ENCODE results near the gene ASL.
"Not testable (repeated sequence)": the region's sequence is repeated elsewhere in the genome, so short reads cannot be mapped to it uniquely, and the experiment has no call there.

Gene ASL

DNA sequence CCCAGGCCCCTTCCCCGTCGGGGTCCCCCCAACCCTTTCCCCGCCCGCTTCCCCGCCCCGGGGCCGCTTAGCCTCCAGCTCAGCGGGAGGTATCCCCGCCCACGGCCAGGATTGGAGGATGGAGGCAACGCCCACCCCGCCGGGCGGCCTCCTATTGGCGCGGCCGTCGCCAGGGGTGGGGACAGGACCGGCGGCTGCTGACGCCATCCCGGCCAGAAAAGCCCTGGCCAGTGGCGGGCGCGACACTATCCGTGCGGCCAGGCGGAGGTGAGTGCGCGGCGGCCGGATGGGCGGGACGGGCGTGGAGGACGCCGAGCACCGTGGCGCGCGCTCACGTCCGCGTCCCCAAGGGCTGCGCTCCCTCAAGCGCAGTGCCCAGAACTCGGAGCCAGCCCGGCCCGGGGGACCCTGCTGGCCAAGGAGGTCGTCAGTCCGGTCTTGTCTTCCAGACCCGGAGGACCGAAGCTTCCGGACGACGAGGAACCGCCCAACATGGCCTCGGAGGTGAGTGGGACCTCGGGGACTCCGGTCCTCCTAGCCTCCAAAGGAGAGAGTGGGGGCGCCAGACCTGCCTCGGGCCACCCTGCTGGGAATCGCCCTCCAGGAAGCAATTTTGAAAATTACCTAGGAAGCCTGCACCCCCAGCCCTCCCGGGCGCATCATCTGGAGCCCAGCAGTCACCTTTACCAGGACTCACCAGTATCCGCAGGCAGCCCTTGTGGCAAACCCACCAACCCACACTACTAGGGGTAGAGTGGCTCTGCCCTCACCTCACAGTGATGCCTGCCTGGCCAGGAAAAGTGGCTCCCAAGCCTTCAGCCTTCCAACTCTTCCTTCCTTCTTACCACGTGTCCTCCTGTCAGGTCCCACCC lies at the start of gene ASL:
Gene ASL (plus strand): TSS at position 230 of the 872 bp plus-strand sequence. CDS start 263 bp downstream, at position 493.
- Mint-ChIP-seq H3K4me3 (peak within 1 kb of the TSS; percentile 80), H3K4me1 (peaks cover 17% of the 10 kb centered on the region), H3K9me3 (no peaks in the 10 kb centered on the region), H3K27me3 (peaks cover 2% of the 10 kb centered on the region), H3K27ac (peak within 1 kb of the TSS; percentile 66), H3K36me3 (peaks cover 1% of the 10 kb centered on the region)
- ATAC-seq (ENCODE audit: low read depth) (peak; percentile 97), DNase-seq (ENCODE audit: low spot score in 2 of 2) (peak; percentile 75 to 82)

DNA sequence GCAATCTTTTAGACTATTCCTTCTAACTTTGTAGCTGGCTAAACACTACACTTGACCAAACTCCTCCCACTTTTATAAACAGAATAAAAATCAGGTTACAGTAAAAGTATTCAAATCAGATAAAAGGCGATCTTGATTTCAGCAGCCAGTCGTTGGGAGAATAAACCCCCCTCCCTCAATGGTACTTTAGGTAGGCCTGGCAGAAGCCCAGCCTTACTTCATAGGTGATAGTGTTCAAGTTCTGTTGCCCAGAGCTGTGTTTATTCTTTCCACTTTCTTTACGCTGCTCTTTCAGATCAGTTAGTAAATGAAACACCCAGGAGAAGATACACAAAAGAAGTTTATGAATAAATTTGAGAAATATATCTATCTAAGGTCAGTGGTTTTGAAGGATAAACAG lies 47.3 kb upstream of the ASL start:
- not testable (repeated sequence) for H3K9me3 Mint-ChIP-seq; ATAC-seq (ENCODE audit: low read depth); H3K36me3 Mint-ChIP-seq; H3K4me3 Mint-ChIP-seq; H3K27ac Mint-ChIP-seq; DNase-seq (ENCODE audit: low spot score in 2 of 2); H3K4me1 Mint-ChIP-seq; H3K27me3 Mint-ChIP-seq

DNA sequence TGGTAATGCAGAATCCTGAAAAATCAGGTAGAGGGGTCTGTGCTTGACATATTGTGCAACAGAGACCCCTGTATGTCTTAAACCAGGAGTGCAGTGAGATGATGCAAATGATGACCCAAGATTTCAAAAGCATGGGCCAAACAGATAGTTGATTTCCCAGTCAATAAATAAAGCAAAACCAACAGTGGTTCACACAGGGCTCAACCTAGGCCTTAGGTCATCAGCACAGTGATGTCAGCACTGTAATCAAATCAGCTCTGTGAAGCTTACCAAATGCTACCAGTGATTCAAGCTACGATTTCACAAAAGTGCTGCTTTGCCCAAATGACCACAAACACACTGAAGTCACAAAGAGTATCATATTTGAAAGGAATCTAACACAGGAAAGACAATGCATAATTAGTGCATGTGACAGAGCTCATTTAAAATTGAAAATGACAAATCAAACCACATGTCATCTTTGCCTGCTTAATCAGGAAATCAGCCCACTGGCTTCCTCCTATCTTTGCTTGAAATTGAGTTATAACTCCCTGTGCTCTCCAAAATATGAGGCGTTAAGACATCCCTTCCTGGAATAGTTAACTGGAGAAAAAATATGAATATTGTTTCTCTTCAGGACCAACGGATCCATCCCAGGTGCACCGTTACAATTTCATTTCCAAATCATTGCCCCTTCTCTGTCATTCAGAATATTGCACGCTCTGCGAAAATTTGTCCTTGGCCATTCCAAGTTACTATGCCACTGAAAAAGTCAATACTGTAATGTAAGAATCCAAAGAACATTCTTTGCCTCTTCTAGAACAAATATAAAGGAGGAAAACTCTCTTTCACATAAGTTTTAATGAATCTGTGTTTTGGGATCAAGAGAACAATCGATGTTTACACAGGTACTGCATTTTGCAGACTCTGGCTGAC lies 41.9 kb upstream of the ASL start:
- H3K4me1 Mint-ChIP-seq, result no peaks in the 10 kb centered on the region
- no peak overlapping the region for H3K27ac Mint-ChIP-seq
- ATAC-seq (ENCODE audit: low read depth), result no peak
- no peaks in the 10 kb centered on the region for H3K36me3 Mint-ChIP-seq
- no peaks in the 10 kb centered on the region for H3K9me3 Mint-ChIP-seq
- no peak overlapping the region for H3K4me3 Mint-ChIP-seq
- no peak for DNase-seq (ENCODE audit: low spot score in 2 of 2)
- peaks cover 2% of the 10 kb centered on the region for H3K27me3 Mint-ChIP-seq

DNA sequence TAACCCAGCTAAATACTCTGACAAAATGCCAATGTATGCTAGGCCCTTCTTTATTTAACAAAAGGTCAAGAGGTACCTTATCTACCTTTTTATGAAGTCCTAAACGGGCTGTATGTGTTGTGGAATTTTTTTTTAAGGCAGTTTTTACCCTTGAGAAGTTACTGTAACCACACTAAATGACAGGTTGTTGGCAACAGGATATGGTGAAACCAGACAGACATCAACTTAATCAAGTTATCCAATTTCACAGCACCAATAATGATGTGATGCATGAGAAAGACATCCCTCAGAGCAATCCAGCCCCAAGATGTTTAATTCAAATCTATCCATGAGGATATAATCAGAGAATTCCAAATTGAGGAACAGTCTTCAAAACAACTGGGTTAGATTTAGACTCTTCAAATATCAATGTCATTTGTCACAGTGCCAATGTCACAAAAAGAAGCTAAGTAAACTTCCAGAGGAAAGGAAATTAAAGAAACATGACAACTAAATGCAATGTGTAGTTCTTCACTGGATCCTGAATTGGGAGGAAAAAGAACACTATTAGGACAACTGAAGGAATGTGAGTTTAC lies 41.1 kb upstream of the ASL start:
- H3K4me3 Mint-ChIP-seq; ATAC-seq (ENCODE audit: low read depth); H3K27me3 Mint-ChIP-seq; H3K36me3 Mint-ChIP-seq; H3K4me1 Mint-ChIP-seq; H3K27ac Mint-ChIP-seq; DNase-seq (ENCODE audit: low spot score in 2 of 2); H3K9me3 Mint-ChIP-seq: not testable (repeated sequence)

DNA sequence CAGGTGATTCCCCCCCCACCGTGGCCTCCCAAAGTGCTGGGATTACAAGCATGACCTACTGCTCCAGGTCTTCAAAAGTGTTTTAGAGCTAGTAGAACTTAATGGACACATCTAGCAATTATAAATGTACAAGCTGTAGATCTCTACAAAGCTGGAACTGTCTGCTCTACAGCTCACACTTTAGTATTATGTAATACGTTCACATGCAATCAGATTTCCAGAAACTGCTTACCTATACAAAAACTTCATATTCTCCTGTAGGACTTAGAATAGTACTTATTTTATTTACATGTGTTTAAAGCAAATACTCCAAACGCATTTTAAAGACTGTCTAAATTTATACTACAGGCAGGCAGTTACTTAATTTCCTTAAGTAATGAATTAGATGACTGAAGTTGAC lies 39.2 kb upstream of the ASL start:
- Mint-ChIP-seq H3K36me3 (no peaks in the 10 kb centered on the region), H3K9me3 (no peaks in the 10 kb centered on the region), H3K4me1 (no peaks in the 10 kb centered on the region), H3K4me3 (no peak overlapping the region), H3K27me3 (peaks cover 9% of the 10 kb centered on the region), H3K27ac (no peak overlapping the region)
- DNase-seq (ENCODE audit: low spot score in 2 of 2) (no peak), ATAC-seq (ENCODE audit: low read depth) (no peak)

DNA sequence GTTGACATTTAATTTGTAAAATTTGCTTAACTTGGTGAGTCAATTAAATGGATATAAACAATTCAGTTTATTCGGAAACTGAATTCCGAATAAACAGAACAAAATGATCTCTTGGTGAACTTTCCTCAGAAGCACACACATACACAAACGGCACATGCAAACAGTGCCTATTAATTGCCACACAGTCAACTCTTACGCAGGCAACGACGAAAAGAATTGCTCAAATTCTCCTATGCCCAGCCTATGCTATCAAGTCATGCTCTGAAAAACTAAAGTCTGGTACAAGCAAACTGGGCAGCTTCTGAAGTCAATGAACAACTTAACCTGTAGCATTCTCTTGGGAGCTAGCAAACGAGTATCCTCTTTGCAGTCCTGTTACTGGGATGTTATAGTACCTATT lies 38.8 kb upstream of the ASL start:
- no peaks in the 10 kb centered on the region for H3K9me3 Mint-ChIP-seq
- no peak overlapping the region for H3K27ac Mint-ChIP-seq
- H3K4me1 Mint-ChIP-seq, result no peaks in the 10 kb centered on the region
- ATAC-seq (ENCODE audit: low read depth) (no peak), DNase-seq (ENCODE audit: low spot score in 2 of 2) (no peak)
- peaks cover 11% of the 10 kb centered on the region for H3K27me3 Mint-ChIP-seq
- no peak overlapping the region for H3K4me3 Mint-ChIP-seq
- H3K36me3 Mint-ChIP-seq, result no peaks in the 10 kb centered on the region

DNA sequence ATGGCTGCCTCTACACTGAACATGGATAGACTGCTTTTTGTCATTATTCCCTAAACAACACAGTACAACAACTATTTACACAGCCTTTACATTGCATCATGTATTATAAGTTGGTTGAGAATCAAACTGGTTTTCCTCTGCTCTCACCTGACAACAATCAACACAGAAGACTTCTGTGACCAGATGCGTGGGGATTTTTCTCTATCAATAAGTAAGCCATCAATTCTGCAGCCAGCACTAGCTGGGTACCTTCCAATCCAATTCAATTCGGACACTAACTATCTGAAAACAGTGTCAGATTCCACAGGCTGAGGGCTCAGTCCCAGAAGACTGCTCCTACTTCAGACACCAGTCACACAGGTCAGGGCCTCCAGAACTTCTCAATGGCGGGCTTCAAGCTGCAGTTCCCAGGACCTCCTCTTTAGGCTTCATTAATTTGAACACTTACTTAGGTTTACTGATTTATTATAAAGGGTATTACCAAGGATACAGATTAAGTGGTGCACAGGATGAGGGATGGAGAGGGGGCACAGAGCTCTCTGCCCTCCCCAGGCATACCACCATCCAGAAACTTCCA lies 36.4 kb upstream of the ASL start:
- DNase-seq (ENCODE audit: low spot score in 2 of 2), result no peak
- H3K9me3 Mint-ChIP-seq, result no peaks in the 10 kb centered on the region
- ATAC-seq (ENCODE audit: low read depth), result no peak
- peaks cover 6% of the 10 kb centered on the region for H3K4me1 Mint-ChIP-seq
- H3K27me3 Mint-ChIP-seq, result peaks cover 16% of the 10 kb centered on the region
- H3K4me3 Mint-ChIP-seq, result no peak overlapping the region
- no peaks in the 10 kb centered on the region for H3K36me3 Mint-ChIP-seq
- no peak overlapping the region for H3K27ac Mint-ChIP-seq

DNA sequence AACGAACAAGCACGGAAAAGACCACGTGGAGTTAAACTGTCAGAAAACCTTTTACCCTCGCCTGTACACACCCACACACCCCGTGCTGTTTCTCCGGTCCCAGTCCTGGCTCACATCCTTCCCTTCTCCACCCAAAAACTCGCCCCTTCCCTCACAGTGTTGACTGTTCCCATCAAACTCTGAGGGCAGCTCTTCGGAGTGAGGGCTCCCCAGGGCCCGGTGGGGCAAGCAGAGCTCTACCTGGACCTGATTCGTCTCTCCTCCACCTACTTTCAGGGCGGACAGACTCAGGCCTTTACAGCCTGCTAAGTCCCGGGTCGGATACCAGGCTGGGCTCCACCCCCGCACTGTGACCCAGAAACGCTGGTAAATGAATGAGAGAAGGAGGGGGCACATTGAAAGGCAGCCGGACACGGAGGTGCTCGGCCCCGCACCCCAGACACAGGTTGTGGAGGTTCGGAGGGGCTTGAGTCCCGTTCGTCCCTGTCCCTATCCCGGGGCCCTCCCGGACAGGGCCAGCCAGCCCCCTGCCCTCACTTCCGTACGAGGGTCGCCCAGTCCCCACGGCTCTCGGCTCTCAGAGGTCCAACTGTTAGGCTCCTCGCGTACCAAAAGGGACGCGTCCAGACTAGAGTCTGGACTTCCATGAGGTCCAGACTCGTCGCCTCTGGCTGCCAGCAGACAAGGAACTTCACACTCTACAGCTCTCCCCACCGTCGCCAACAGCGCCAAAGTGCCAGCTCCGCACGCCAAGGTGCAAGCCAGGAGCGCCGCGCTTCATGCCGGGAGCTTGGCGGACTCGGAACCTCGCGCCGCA lies 31.7 kb upstream of the ASL start:
- Mint-ChIP-seq H3K27ac (peak overlapping the region; percentile 40), H3K36me3 (no peaks in the 10 kb centered on the region), H3K4me1 (peaks cover 6% of the 10 kb centered on the region), H3K27me3 (peaks cover 13% of the 10 kb centered on the region), H3K9me3 (no peaks in the 10 kb centered on the region), H3K4me3 (peak overlapping the region; percentile 80)
- ATAC-seq (ENCODE audit: low read depth) (peak; percentile 79), DNase-seq (ENCODE audit: low spot score in 2 of 2) (peak; percentile 14 to 31)

DNA sequence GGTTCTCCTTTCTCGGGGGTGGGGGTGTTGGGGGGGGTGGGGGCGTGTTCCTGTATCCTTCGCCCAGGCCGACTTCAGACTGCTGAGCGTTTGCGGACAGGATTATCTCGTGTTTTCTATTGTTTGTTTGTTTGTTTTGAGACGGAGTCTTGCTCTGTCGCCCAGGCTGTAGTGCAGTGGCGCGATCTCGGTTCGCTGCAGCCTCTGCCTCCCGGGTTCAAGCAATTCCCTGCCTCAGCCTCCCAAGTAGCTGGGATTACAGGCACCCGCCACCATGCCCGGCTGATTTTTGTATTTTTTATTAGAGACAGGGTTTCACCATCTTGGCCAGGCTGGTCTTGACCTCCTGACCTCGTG lies 31.1 kb upstream of the ASL start:
- H3K27me3 Mint-ChIP-seq, result peaks cover 13% of the 10 kb centered on the region
- peak overlapping the region; percentile 40 for H3K27ac Mint-ChIP-seq
- not testable (repeated sequence) for DNase-seq (ENCODE audit: low spot score in 2 of 2); H3K9me3 Mint-ChIP-seq; H3K36me3 Mint-ChIP-seq; H3K4me1 Mint-ChIP-seq; ATAC-seq (ENCODE audit: low read depth)
- H3K4me3 Mint-ChIP-seq, result peak overlapping the region; percentile 80

DNA sequence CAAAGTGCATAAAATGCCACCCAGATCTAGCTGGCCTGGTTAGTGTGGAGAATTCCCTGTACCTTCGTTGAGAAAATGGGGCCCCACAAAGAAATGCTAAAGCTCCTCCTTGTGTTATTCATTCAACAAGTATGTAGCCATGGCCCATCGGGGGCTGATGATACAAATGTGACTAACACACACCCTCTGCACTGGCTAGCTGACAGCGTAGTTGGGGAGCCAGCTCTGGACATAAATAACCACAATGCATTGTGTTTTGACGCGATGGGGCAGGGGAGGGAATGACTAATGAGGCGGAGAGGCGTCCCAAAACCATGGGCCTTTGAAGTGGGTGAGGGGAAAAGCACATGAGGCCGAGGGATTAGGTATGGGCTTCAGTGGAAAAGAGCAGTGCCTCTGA lies 28.2 kb upstream of the ASL start:
- H3K4me3 Mint-ChIP-seq, result no peak overlapping the region
- no peak overlapping the region for H3K27ac Mint-ChIP-seq
- DNase-seq (ENCODE audit: low spot score in 2 of 2) (no peak), ATAC-seq (ENCODE audit: low read depth) (no peak)
- H3K9me3 Mint-ChIP-seq, result no peaks in the 10 kb centered on the region
- H3K4me1 Mint-ChIP-seq, result peaks cover 6% of the 10 kb centered on the region
- no peaks in the 10 kb centered on the region for H3K36me3 Mint-ChIP-seq
- H3K27me3 Mint-ChIP-seq, result peaks cover 5% of the 10 kb centered on the region

DNA sequence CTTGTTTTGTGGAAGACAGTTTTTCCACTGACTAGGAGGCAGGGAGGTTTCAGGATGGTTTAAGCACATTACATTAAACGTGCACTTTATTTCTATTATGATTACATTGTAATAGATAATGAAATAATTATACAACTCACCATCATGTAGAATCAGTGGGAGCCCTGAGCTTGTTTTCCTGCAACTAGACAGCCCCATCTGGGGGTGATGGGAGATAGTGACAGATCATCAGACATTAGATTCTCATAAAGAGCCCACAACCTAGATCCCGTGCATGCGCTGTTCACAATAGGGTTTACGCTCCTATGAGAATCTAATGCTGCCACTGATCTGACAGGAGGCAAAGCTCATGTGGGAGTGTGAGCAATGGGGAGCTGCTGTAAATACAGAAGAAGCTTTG lies 25.7 kb upstream of the ASL start:
- H3K36me3 Mint-ChIP-seq; H3K4me1 Mint-ChIP-seq; ATAC-seq (ENCODE audit: low read depth); H3K27me3 Mint-ChIP-seq; H3K4me3 Mint-ChIP-seq; H3K27ac Mint-ChIP-seq; DNase-seq (ENCODE audit: low spot score in 2 of 2); H3K9me3 Mint-ChIP-seq: not testable (repeated sequence)

DNA sequence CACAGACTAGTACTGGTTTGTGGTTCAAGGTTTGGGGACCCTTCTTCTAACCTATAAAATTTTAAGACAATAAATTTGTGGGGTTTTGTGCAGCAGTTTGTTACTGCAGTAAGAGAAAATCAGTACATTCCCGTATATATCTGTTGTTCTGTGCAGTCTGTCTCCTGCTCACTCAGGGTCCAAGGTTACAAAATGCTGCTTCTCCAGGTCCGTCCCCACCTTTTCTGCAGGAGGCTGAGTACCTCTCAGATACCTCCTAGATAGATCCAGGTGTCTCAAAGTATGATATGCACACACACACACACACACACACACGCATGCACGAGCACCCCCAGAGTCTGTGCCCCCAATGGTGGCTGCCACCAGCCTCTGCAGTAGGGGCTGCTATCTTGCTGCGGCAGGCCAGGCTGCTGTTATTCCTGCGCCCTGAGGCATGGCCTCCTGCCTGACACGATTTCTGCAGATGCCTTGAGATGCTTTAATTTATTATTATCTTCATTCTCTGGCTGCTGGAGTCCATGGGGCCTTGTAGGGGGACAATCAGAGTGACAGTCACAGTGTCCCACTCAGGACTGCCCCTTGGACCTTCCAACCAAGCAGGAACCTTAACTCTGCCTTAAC lies 25.2 kb upstream of the ASL start:
- Mint-ChIP-seq H3K27me3 (no peaks in the 10 kb centered on the region), H3K4me3 (no peak overlapping the region), H3K36me3 (no peaks in the 10 kb centered on the region), H3K27ac (no peak overlapping the region), H3K4me1 (peaks cover 3% of the 10 kb centered on the region), H3K9me3 (no peaks in the 10 kb centered on the region)
- DNase-seq (ENCODE audit: low spot score in 2 of 2) (no peak), ATAC-seq (ENCODE audit: low read depth) (no peak)

DNA sequence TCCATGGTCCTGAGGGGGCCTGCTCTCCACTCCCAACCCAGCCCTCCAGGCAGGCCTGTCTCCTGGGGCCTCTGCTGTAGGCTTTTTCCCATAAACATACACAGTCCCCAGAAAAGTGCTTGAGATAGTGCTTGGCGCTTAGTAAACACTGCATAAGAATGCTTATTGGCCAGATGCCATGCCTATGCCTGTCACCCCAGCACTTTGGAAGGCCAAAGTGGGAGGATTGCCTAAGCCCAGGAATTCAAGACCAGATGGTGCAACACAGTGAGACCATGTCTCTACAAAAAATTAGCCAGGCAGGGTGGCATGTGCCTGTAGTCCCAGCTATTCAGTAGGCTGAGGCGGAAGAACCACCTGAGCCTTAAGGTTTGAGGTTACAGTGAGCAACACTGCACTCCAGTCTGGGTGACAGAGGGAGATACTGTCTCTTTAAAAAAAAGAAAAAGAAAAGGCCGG lies 24.6 kb upstream of the ASL start:
- Mint-ChIP-seq H3K9me3 (no peaks in the 10 kb centered on the region), H3K4me3 (no peak overlapping the region), H3K27ac (no peak overlapping the region), H3K36me3 (no peaks in the 10 kb centered on the region), H3K27me3 (no peaks in the 10 kb centered on the region), H3K4me1 (peaks cover 7% of the 10 kb centered on the region)
- DNase-seq (ENCODE audit: low spot score in 2 of 2), result no peak
- no peak for ATAC-seq (ENCODE audit: low read depth)

All from memory B cell (primary cell).